Suprapubic skin (tissue), 4 donors: ENCODE data around the gene SHF.

Source experiments
- CTCF ChIP-seq, 2 donors: fragments of 200-600 bp in 1 of 2; fragments of 450-650 bp in 1 of 2; sonication (generic) in 1 of 2; IDR thresholded peaks; one replicate each; pipeline ENCODE4 v1.5.1; 2016 to 2019; ENCODE audit warnings: antibody characterized with exemption in 2 of 2, mild to moderate bottlenecking in 1 of 2, moderate library complexity in 1 of 2
- POLR2A ChIP-seq, 2 donors: fragments of 450-650 bp; IDR thresholded peaks; one replicate each; pipeline ENCODE4 v1.6.1; 2017; ENCODE audit warnings: antibody characterized with exemption in 2 of 2, mild to moderate bottlenecking in 2 of 2, moderate library complexity in 2 of 2
- POLR2AphosphoS5 ChIP-seq, 3 donors: sonication (generic); formaldehyde crosslinking; IDR thresholded peaks; one replicate each; pipeline ENCODE4 v1.6.1; 2017; ENCODE audit warnings: antibody characterized with exemption in 3 of 3

- peak; percentile 45 to 81 for TF ChIP-seq CTCF (IDR thresholded peaks at IDR 0.05)
- TF ChIP-seq POLR2A (IDR thresholded peaks at IDR 0.05): no peak
- TF ChIP-seq POLR2AphosphoS5 (IDR thresholded peaks at IDR 0.05): no peak
These were observed 17.4 kb upstream of the SHF start for GRCh38 chr15:45205192-45205591.
